ENCODE data around the gene FOXK2. TPM values are rescaled to one million over a fixed set of nuclear protein-coding genes. Genes with fewer than 3 reads are reported as not detected.
"Not testable (repeated sequence)": the region's sequence is repeated elsewhere in the genome, so short reads cannot be mapped to it uniquely, and the experiment has no call there.

The FOXK2 gene
- total RNA-seq, 1 experiment from 2014 or later = 107 TPM

GRCh38 chr17:82552580-82552979, 33.0 kb downstream of the FOXK2 start:
- Histone ChIP-seq H3K27ac (ENCODE audit: low read depth, low read length, poor library complexity, severe bottlenecking) (peak overlapping the region; percentile 47), H3K4me1 (ENCODE audit: insufficient read depth, low read length, poor library complexity, severe bottlenecking) (peaks cover 10% of the 10 kb centered on the region), H3K9me3 (ENCODE audit: low read depth, low read length, poor library complexity, severe bottlenecking) (no peaks in the 10 kb centered on the region), H3K36me3 (ENCODE audit: insufficient read depth, low read length, poor library complexity, severe bottlenecking) (no peaks in the 10 kb centered on the region), H3K27me3 (replicated peaks; ENCODE audit: insufficient read depth, low read depth, low read length, poor library complexity) (no peaks in the 10 kb centered on the region), H3K4me3 (ENCODE audit: low read depth, low read length, poor library complexity, severe bottlenecking) (no peak overlapping the region)
- intact Hi-C loops (cut with micrococcal nuclease; ENCODE audit: unreplicated experiment) = no loop called here
- ChIA-PET POLR2A (ENCODE audit: low non-redundant PET) (no interaction called here), CTCF (interaction anchor here (1.1 kb wide), 1 partner anchor 16 kb away, joined by 3 read pairs; no protein-coding TSS in a partner anchor)
- DNase-seq (ENCODE audit: low spot score) = no peak
- no TSS peak for BruUV-seq (replicated peaks)
- TF ChIP-seq EZH2 (IDR thresholded peaks at IDR 0.05; ENCODE audit: borderline replicate concordance, low read depth, low read length, poor library complexity, severe bottlenecking) (no peak), CTCF (conservative IDR thresholded peaks at IDR 0.05; ENCODE audit: low read depth, low read length) (no peak)

- BruUV-seq (replicated peaks) = no TSS peak
- no peak for DNase-seq (ENCODE audit: low spot score)
- ChIA-PET CTCF (interaction anchor here (0.5 to 1.3 kb wide), 3 partner anchors 17 to 317 kb away, joined by 3 to 6 read pairs (median 3); no protein-coding TSS in a partner anchor), POLR2A (ENCODE audit: low non-redundant PET) (no interaction called here)
- Histone ChIP-seq H3K27me3 (replicated peaks; ENCODE audit: insufficient read depth, low read depth, low read length, poor library complexity) (no peaks in the 10 kb centered on the region), H3K36me3 (ENCODE audit: insufficient read depth, low read length, poor library complexity, severe bottlenecking) (no peaks in the 10 kb centered on the region), H3K9me3 (ENCODE audit: low read depth, low read length, poor library complexity, severe bottlenecking) (no peaks in the 10 kb centered on the region), H3K27ac (ENCODE audit: low read depth, low read length, poor library complexity, severe bottlenecking) (no peak overlapping the region), H3K4me1 (ENCODE audit: insufficient read depth, low read length, poor library complexity, severe bottlenecking) (peaks cover 10% of the 10 kb centered on the region), H3K4me3 (ENCODE audit: low read depth, low read length, poor library complexity, severe bottlenecking) (no peak overlapping the region)
- intact Hi-C loops (cut with micrococcal nuclease; ENCODE audit: unreplicated experiment) = no loop called here
- TF ChIP-seq EZH2 (IDR thresholded peaks at IDR 0.05; ENCODE audit: borderline replicate concordance, low read depth, low read length, poor library complexity, severe bottlenecking) (no peak), CTCF (conservative IDR thresholded peaks at IDR 0.05; ENCODE audit: low read depth, low read length) (no peak)
These were observed 33.8 kb downstream of the FOXK2 start for GRCh38 chr17:82553210-82553930.

GRCh38 chr17:82557510-82557909, 38.0 kb downstream of the FOXK2 start:
- DNase-seq (ENCODE audit: low spot score); BruUV-seq (replicated peaks); CTCF ChIA-PET; H3K27ac ChIP-seq (ENCODE audit: low read depth, low read length, poor library complexity, severe bottlenecking); H3K4me3 ChIP-seq (ENCODE audit: low read depth, low read length, poor library complexity, severe bottlenecking); H3K36me3 ChIP-seq (ENCODE audit: insufficient read depth, low read length, poor library complexity, severe bottlenecking); H3K9me3 ChIP-seq (ENCODE audit: low read depth, low read length, poor library complexity, severe bottlenecking); POLR2A ChIA-PET (ENCODE audit: low non-redundant PET); intact Hi-C loops (cut with micrococcal nuclease; ENCODE audit: unreplicated experiment); H3K27me3 ChIP-seq (replicated peaks; ENCODE audit: insufficient read depth, low read depth, low read length, poor library complexity): not testable (repeated sequence)
- H3K4me1 ChIP-seq (ENCODE audit: insufficient read depth, low read length, poor library complexity, severe bottlenecking) = peaks cover 17% of the 10 kb centered on the region
